Naive B cell (primary cell): ENCODE data around the gene FURIN. TPM values are rescaled to one million over a fixed set of nuclear protein-coding genes. Genes with fewer than 3 reads are reported as not detected.

Experiments used
- ATAC-seq, 2 donors: fragments of 150-1000 bp; cut with Tn5 transposase; 2 replicates each; pipeline ENCODE4 v1.10.0; 2021; ENCODE audit warnings: low read depth in 2 of 2, mild to moderate bottlenecking in 2 of 2, moderate library complexity in 2 of 2
- DNase-seq: peaks from one replicate; pipeline ENCODE4 v3.0.0; 2022
- H3K27ac Mint-ChIP-seq, 6 donors: one replicate each; pipeline ENCODE4 v1.8.0; 2020 to 2022; ENCODE audit warnings: mild to moderate bottlenecking in 6 of 6, mixed read lengths in 6 of 6, moderate library complexity in 5 of 6, inconsistent platforms in 2 of 6
- H3K27me3 Mint-ChIP-seq, 3 donors: one replicate each; pipeline ENCODE4 v1.8.0; 2021 to 2022; ENCODE audit warnings: mixed read lengths in 3 of 3, mild to moderate bottlenecking in 1 of 3
- H3K36me3 Mint-ChIP-seq, 2 donors: one replicate each; pipeline ENCODE4 v1.8.0; 2020 to 2022; ENCODE audit warnings: mixed read lengths in 2 of 2, inconsistent platforms in 1 of 2, mild to moderate bottlenecking in 1 of 2
- H3K4me1 Mint-ChIP-seq, 3 donors: one replicate each; pipeline ENCODE4 v1.8.0; 2020 to 2022; ENCODE audit warnings: mixed read lengths in 3 of 3, inconsistent platforms in 1 of 3, mild to moderate bottlenecking in 1 of 3, moderate library complexity in 1 of 3
- H3K4me3 Mint-ChIP-seq, 8 donors: one replicate each; pipeline ENCODE4 v1.8.0; 2020 to 2022; ENCODE audit warnings: mild to moderate bottlenecking in 8 of 8, mixed read lengths in 8 of 8, moderate library complexity in 8 of 8, inconsistent platforms in 2 of 8
- H3K9me3 Mint-ChIP-seq, 7 donors: one replicate each; pipeline ENCODE4 v1.8.0; 2020 to 2022; ENCODE audit warnings: mixed read lengths in 7 of 7, mild to moderate bottlenecking in 5 of 7, inconsistent platforms in 2 of 7, moderate library complexity in 1 of 7
- polyA plus RNA-seq, 6 donors: library from polyadenylated mRNA; unstranded; fragments of 300-500 nt; fragmentation: Illumina TruSeq; gene quantifications; one replicate each; pipeline ENCODE4 v1.2.3, GENCODE V29; 2021; ENCODE audit warnings: low read depth in 6 of 6

FURIN gene
- polyA plus RNA-seq, 6 donors from 2014 or later: 3.7 to 9.8 (median 5.8) TPM

- Mint-ChIP-seq H3K4me3 (peak within 1 kb of the TSS; percentile 77 to 89 (median 84)), H3K9me3 (no peaks in the 10 kb centered on the region), H3K27ac (peak within 1 kb of the TSS in 5 of 6 donors; percentile 39 to 88 (median 70)), H3K36me3 (peaks cover 0 to 6% of the 10 kb centered on the region in 2 donors), H3K4me1 (peaks cover 17 to 22% (median 20%) of the 10 kb centered on the region in 3 donors), H3K27me3 (no peaks in the 10 kb centered on the region)
- DNase-seq (peak; percentile 26), ATAC-seq (peak; percentile 6 to 21)
Measured at GRCh38 chr15:90883976-90884718, 15.8 kb downstream of the FURIN start, which contains the start of gene FES. FES (plus strand) TSS chr15:90884504; CDS start chr15:90885046, 542 bp downstream.

GRCh38 chr15:90884719-90885431, 16.5 kb downstream of the FURIN start:
- H3K27ac Mint-ChIP-seq: peak overlapping the region in 5 of 6 donors; percentile 39 to 84 (median 70)
- H3K9me3 Mint-ChIP-seq: no peaks in the 10 kb centered on the region

GRCh38 chr15:90885432-90886290, 17.3 kb downstream of the FURIN start:
- Mint-ChIP-seq H3K4me3 (peak overlapping the region; percentile 77 to 89 (median 84)), H3K9me3 (no peaks in the 10 kb centered on the region), H3K27me3 (no peaks in the 10 kb centered on the region), H3K36me3 (no peaks in the 10 kb centered on the region), H3K27ac (peak overlapping the region in 4 of 6 donors; percentile 67 to 84 (median 77)), H3K4me1 (peaks cover 17 to 22% (median 20%) of the 10 kb centered on the region in 3 donors)
- peak; percentile 77 to 80 for ATAC-seq
- DNase-seq: peak; percentile 80

More at GRCh38 chr15:90884719-90885431, 16.5 kb downstream of the FURIN start:
- no peaks in the 10 kb centered on the region for H3K27me3 Mint-ChIP-seq
- H3K4me1 Mint-ChIP-seq: peaks cover 17 to 22% (median 20%) of the 10 kb centered on the region in 3 donors
- peak overlapping the region; percentile 77 to 89 (median 84) for H3K4me3 Mint-ChIP-seq
- peaks cover 0 to under 1% of the 10 kb centered on the region in 2 donors for H3K36me3 Mint-ChIP-seq
- DNase-seq: no peak
- peak; percentile 9 for ATAC-seq

- H3K4me3 Mint-ChIP-seq: peak overlapping the region in 5 of 8 donors; percentile 35 to 89 (median 77)
- peaks cover 17 to 22% (median 20%) of the 10 kb centered on the region in 3 donors for H3K4me1 Mint-ChIP-seq
- H3K27ac Mint-ChIP-seq: peak overlapping the region in 3 of 6 donors; percentile 67 to 73 (median 70)
- no peaks in the 10 kb centered on the region for H3K36me3 Mint-ChIP-seq
- no peaks in the 10 kb centered on the region for H3K27me3 Mint-ChIP-seq
- DNase-seq (no peak), ATAC-seq (no peak)
- no peaks in the 10 kb centered on the region for H3K9me3 Mint-ChIP-seq
Measured at GRCh38 chr15:90886291-90886614, 17.9 kb downstream of the FURIN start.

- Mint-ChIP-seq H3K4me3 (peak overlapping the region in 1 of 8 donors; percentile 20), H3K9me3 (no peaks in the 10 kb centered on the region), H3K27me3 (no peaks in the 10 kb centered on the region), H3K4me1 (peaks cover 17 to 24% (median 20%) of the 10 kb centered on the region in 3 donors), H3K27ac (no peak overlapping the region), H3K36me3 (no peaks in the 10 kb centered on the region)
- no peak for DNase-seq
- no peak for ATAC-seq
Measured at GRCh38 chr15:90887037-90887481, 18.7 kb downstream of the FURIN start.

GRCh38 chr15:90889313-90889730, 20.9 kb downstream of the FURIN start:
- peaks cover 17 to 20% (median 20%) of the 10 kb centered on the region in 3 donors for H3K4me1 Mint-ChIP-seq
- no peak for DNase-seq
- ATAC-seq: no peak
- no peaks in the 10 kb centered on the region for H3K27me3 Mint-ChIP-seq
- H3K36me3 Mint-ChIP-seq: no peaks in the 10 kb centered on the region
- no peaks in the 10 kb centered on the region for H3K9me3 Mint-ChIP-seq
- no peak overlapping the region for H3K27ac Mint-ChIP-seq
- no peak overlapping the region for H3K4me3 Mint-ChIP-seq

- no peaks in the 10 kb centered on the region for H3K36me3 Mint-ChIP-seq
- H3K4me1 Mint-ChIP-seq: peaks cover 14 to 18% (median 18%) of the 10 kb centered on the region in 3 donors
- no peak overlapping the region for H3K27ac Mint-ChIP-seq
- no peaks in the 10 kb centered on the region for H3K27me3 Mint-ChIP-seq
- ATAC-seq (no peak), DNase-seq (no peak)
- no peak overlapping the region for H3K4me3 Mint-ChIP-seq
- no peaks in the 10 kb centered on the region for H3K9me3 Mint-ChIP-seq
Measured at GRCh38 chr15:90889736-90890456, 21.5 kb downstream of the FURIN start.

GRCh38 chr15:90890839-90891238, 22.5 kb downstream of the FURIN start:
- ATAC-seq (no peak), DNase-seq (no peak)
- H3K4me1 Mint-ChIP-seq: peaks cover 9 to 12% (median 12%) of the 10 kb centered on the region in 3 donors
- no peaks in the 10 kb centered on the region for H3K9me3 Mint-ChIP-seq
- H3K36me3 Mint-ChIP-seq: no peaks in the 10 kb centered on the region
- H3K27me3 Mint-ChIP-seq: no peaks in the 10 kb centered on the region
- no peak overlapping the region for H3K27ac Mint-ChIP-seq
- no peak overlapping the region for H3K4me3 Mint-ChIP-seq

- H3K4me3 Mint-ChIP-seq: no peak overlapping the region
- no peaks in the 10 kb centered on the region for H3K36me3 Mint-ChIP-seq
- H3K27ac Mint-ChIP-seq: peak overlapping the region in 1 of 6 donors; percentile 33
- no peaks in the 10 kb centered on the region for H3K9me3 Mint-ChIP-seq
- H3K27me3 Mint-ChIP-seq: no peaks in the 10 kb centered on the region
- H3K4me1 Mint-ChIP-seq: peaks cover 9 to 14% (median 12%) of the 10 kb centered on the region in 3 donors
- DNase-seq (no peak), ATAC-seq (no peak)
Measured at GRCh38 chr15:90891346-90891949, 23.1 kb downstream of the FURIN start.

GRCh38 chr15:90892023-90892422, 23.6 kb downstream of the FURIN start:
- Mint-ChIP-seq H3K9me3 (no peaks in the 10 kb centered on the region), H3K4me1 (peaks cover 15 to 19% (median 17%) of the 10 kb centered on the region in 3 donors), H3K4me3 (no peak overlapping the region), H3K27me3 (no peaks in the 10 kb centered on the region), H3K36me3 (no peaks in the 10 kb centered on the region), H3K27ac (no peak overlapping the region)
- DNase-seq: no peak
- ATAC-seq: no peak

- no peak for ATAC-seq
Measured at GRCh38 chr15:90892498-90893174, 24.2 kb downstream of the FURIN start.

More at GRCh38 chr15:90892498-90893174, 24.2 kb downstream of the FURIN start:
- Mint-ChIP-seq H3K27ac (no peak overlapping the region), H3K4me1 (peaks cover 21 to 23% (median 21%) of the 10 kb centered on the region in 3 donors), H3K36me3 (no peaks in the 10 kb centered on the region), H3K27me3 (no peaks in the 10 kb centered on the region), H3K9me3 (no peaks in the 10 kb centered on the region), H3K4me3 (peak overlapping the region in 1 of 8 donors; percentile 69)
- no peak for DNase-seq
